Lung (tissue), 12 donors: ENCODE data around the gene TRIM16. TPM values are rescaled to one million over a fixed set of nuclear protein-coding genes. Genes with fewer than 3 reads are reported as not detected.
"Not testable (repeated sequence)": the region's sequence is repeated elsewhere in the genome, so short reads cannot be mapped to it uniquely, and the experiment has no call there.

ENCODE experiments used
- ATAC-seq: fragments of 200-7000 bp; cut with Tn5 transposase; one replicate; pipeline ENCODE4 v1.9.1; 2020; ENCODE audit warnings: moderate number of reproducible peaks; ENCODE audit not compliant: insufficient read depth, low FRiP score
- DNase-seq, 3 donors: peaks; one replicate each; pipeline ENCODE4 v3.0.0-alpha.2; 2013 to 2017
- H3K27ac ChIP-seq, 2 donors: one replicate each; pipeline ENCODE4 v1.5.1; 2013; ENCODE audit warnings: mild to moderate bottlenecking in 2 of 2, moderate library complexity in 2 of 2, control low read depth in 1 of 2, inconsistent platforms in 1 of 2, low read depth in 1 of 2, low read length in 1 of 2
- H3K27me3 ChIP-seq, 3 donors: one replicate each; pipeline ENCODE4 v1.5.1; 2013; ENCODE audit warnings: low read length in 2 of 3; ENCODE audit not compliant: control insufficient read depth in 3 of 3, insufficient read depth in 3 of 3
- H3K36me3 ChIP-seq, 4 donors: one replicate each; pipeline ENCODE4 v1.5.1; 2013; ENCODE audit warnings: low read length in 4 of 4, mild to moderate bottlenecking in 1 of 4, moderate library complexity in 1 of 4; ENCODE audit not compliant: control insufficient read depth in 4 of 4, insufficient read depth in 4 of 4
- H3K4me1 ChIP-seq, 5 donors: one replicate each; pipeline ENCODE4 v1.5.1; 2013; ENCODE audit warnings: low read length in 5 of 5, mild to moderate bottlenecking in 2 of 5, moderate library complexity in 1 of 5; ENCODE audit not compliant: control insufficient read depth in 5 of 5, insufficient read depth in 5 of 5
- H3K4me3 ChIP-seq: one replicate; pipeline ENCODE4 v1.5.1; 2013; ENCODE audit warnings: mild to moderate bottlenecking, control low read depth, moderate library complexity
- H3K9ac ChIP-seq, 2 donors: one replicate each; pipeline ENCODE4 v1.5.1; 2013; ENCODE audit warnings: low read length in 2 of 2, control low read depth in 1 of 2; ENCODE audit not compliant: insufficient read depth in 1 of 2
- H3K9me3 ChIP-seq, 4 donors: one replicate each; pipeline ENCODE4 v1.5.1; 2013; ENCODE audit warnings: low read length in 3 of 4, mild to moderate bottlenecking in 1 of 4, moderate library complexity in 1 of 4; ENCODE audit not compliant: control insufficient read depth in 4 of 4, insufficient read depth in 3 of 4
- WGBS, 2 donors: extraction: QIAGEN DNeasy Blood & Tissue Kit; methylation state at CpG; one replicate each; pipeline ENCODE4 v1.1.7; 2013; 5-methylcytosine and 5-hydroxymethylcytosine counted together
- polyA plus RNA-seq, 2 donors: library from polyadenylated mRNA; stranded (reverse); fragments of 200-250 nt; gene quantifications; one replicate each; pipeline ENCODE4 v1.2.1, GENCODE V29; 2013
- total RNA-seq, 2 donors: library from RNA; depleted of rRNA in 1 of 2; stranded (reverse); fragments of >200 nt in 1 of 2; gene quantifications; one replicate each; pipeline ENCODE4 v1.2.1, GENCODE V29; 2014 to 2021
- TF ChIP-seq, protein P1 (sequence below): IDR thresholded peaks from 2 replicates; pipeline ENCODE4 v1.5.1; 2012; ENCODE audit warnings: mild to moderate bottlenecking; ENCODE audit errors: control extremely low read depth, extremely low read depth
- donor health status: control.
- donor health status: control.
- donor health status: Bipolar disorder and iron deficiency.
- donor health status: healthy.
- donor health status: DM: yes; HTN: yes; CAD: no.

Gene TRIM16
- total and polyA plus RNA-seq, 4 donors: 10.2 to 32.1 (median 21.0) TPM

DNA sequence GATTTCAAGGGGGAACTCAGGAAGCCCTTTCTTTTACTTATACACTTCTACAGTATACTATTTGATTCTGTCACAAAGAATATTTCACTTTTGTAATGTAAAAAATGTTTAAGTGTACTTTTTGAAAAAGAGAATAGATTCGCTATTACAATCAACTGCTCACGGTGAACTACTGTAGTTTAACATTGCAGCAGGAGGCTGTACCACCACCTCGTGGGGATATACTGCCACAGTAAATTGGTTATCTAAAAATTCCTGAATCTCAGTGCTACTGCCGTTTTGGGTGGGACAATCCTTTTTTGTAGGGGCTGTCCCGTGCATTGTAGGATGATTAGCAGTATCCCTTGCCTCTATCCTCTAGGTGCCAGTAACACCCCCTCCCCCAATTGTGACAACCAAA, 14.6 kb downstream of the TRIM16 start:
- H3K9ac ChIP-seq, H3K4me1 ChIP-seq, H3K27ac ChIP-seq, H3K9me3 ChIP-seq, H3K27me3 ChIP-seq, ATAC-seq, H3K4me3 ChIP-seq, H3K36me3 ChIP-seq: not testable (repeated sequence)
- DNase-seq: peak in 1 of 3 donors; percentile 18
- 65 to 78% methylated on average over 3 to 5 of the region's 5 CpGs for WGBS, 2 donors

DNA sequence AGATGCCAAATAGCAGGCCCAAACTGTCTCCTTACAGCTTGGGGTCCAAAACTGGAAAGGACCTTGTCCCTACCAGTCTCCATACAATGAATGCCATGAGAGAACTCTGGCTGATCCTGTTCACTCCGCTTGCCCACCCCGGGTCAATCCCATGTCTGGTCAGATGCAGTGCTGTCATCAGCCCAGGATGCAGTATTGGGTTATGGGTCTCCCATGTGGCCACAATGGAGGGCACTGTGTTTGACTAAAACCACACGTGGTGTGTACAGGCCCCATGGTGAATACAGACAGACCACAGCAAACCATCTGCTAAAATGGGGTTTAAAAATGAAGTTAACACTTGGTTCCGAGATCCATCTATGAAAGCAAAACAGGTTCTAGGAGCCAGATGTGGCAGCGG, 20.4 kb downstream of the TRIM16 start:
- no peak for DNase-seq
- H3K27me3 ChIP-seq: no peaks in the 10 kb centered on the region
- H3K9me3 ChIP-seq: no peaks in the 10 kb centered on the region
- H3K4me3 ChIP-seq: no peak overlapping the region
- no peak for ATAC-seq
- peaks cover 0 to 12% (median 0%) of the 10 kb centered on the region in 5 donors for H3K4me1 ChIP-seq
- H3K9ac ChIP-seq: no peak overlapping the region
- TF ChIP-seq, protein P1, sequence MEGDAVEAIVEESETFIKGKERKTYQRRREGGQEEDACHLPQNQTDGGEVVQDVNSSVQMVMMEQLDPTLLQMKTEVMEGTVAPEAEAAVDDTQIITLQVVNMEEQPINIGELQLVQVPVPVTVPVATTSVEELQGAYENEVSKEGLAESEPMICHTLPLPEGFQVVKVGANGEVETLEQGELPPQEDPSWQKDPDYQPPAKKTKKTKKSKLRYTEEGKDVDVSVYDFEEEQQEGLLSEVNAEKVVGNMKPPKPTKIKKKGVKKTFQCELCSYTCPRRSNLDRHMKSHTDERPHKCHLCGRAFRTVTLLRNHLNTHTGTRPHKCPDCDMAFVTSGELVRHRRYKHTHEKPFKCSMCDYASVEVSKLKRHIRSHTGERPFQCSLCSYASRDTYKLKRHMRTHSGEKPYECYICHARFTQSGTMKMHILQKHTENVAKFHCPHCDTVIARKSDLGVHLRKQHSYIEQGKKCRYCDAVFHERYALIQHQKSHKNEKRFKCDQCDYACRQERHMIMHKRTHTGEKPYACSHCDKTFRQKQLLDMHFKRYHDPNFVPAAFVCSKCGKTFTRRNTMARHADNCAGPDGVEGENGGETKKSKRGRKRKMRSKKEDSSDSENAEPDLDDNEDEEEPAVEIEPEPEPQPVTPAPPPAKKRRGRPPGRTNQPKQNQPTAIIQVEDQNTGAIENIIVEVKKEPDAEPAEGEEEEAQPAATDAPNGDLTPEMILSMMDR: no peak
- 98% methylated on average over 5 of the region's 5 CpGs for WGBS, 2 donors
- H3K27ac ChIP-seq: no peak overlapping the region
- peaks cover 0 to 2% (median 0%) of the 10 kb centered on the region in 4 donors for H3K36me3 ChIP-seq

DNA sequence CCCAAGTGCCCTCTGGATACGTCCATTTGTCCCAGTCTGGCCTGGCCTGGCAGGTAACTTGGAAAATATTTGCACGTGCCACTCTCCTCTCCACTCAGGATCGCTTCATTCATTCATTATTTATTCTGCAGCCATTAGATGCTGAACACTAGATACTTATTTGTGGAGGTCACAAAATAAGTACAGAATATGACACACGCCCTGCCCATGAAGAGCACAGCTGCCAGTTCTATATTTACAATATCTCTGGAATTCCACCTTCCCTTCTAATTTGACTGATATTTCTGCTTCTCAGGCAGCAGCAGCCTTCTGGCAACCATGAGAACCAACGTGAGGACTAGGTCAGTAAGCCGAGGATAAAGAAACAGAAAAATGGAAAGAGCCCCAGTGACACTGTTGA, 20.9 kb downstream of the TRIM16 start:
- 88 to 93% methylated on average over 6 of the region's 6 CpGs for WGBS, 2 donors
- Histone ChIP-seq H3K9ac (no peak overlapping the region), H3K4me1 (peaks cover 0 to 12% (median 0%) of the 10 kb centered on the region in 5 donors), H3K36me3 (peaks cover 0 to 2% (median 0%) of the 10 kb centered on the region in 4 donors), H3K27ac (no peak overlapping the region), H3K9me3 (no peaks in the 10 kb centered on the region), H3K4me3 (no peak overlapping the region), H3K27me3 (no peaks in the 10 kb centered on the region)
- no peak for DNase-seq
- ATAC-seq: no peak
- TF ChIP-seq, protein P1: no peak

DNA sequence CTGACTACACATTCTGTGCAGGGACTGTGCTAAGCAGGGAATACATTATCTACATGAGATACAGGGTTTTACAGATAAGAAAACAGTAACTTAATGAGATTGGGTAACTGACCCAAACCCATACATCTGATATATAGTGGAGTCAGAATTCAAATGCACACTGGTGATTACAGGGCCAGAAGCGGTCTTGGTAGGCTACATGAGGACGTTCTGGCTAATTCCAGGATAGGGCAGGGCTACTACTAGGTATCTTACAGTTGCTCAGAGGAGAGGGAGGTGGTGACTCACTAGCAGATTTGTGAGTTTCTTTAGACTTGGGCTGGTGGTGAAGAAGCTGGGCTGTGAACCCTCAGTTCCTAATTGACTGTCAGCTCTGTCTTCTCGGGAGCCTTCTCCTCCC, 21.4 kb downstream of the TRIM16 start:
- Histone ChIP-seq H3K9me3 (no peaks in the 10 kb centered on the region), H3K36me3 (peaks cover 0 to 2% (median 0%) of the 10 kb centered on the region in 4 donors), H3K27me3 (no peaks in the 10 kb centered on the region), H3K9ac (no peak overlapping the region), H3K4me3 (no peak overlapping the region), H3K27ac (no peak overlapping the region), H3K4me1 (peaks cover 0 to 12% (median 0%) of the 10 kb centered on the region in 5 donors)
- TF ChIP-seq, protein P1: no peak
- DNase-seq (no peak), ATAC-seq (no peak)
- 88 to 100% methylated on average over 3 of the region's 3 CpGs for WGBS, 2 donors
